Measurements from ENCODE around the gene CCIN.

Gene CCIN

DNA sequence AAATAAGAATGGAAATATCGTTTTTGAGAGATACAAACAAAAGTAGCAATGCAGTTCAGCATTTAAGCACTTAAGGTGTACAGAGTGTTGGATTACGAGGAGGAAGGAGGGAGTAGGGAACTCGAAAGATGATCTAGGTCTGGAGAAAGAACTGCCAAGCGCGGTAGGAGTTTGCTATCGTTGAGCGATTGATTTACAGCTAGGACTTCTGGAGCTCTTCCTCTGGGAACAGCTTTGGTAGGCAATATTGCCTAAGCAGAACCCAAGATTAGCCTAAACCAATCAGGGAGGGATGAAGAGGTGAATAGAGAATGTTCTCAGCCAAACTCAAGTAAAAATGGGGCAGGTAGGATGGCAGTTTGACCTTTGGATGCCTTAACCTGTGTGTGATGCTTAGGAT, 22.5 kb downstream of the CCIN start:
- H3K27me3 ChIP-seq (ENCODE audit: insufficient read depth, low read depth, severe bottlenecking): no peaks in the 10 kb centered on the region
- no peak for TF ChIP-seq CTCF (IDR thresholded peaks at IDR 0.05; ENCODE audit: low read depth, low read length)
- peaks cover 18% of the 10 kb centered on the region for H3K36me3 ChIP-seq
- peak overlapping the region; percentile 85 for H3K27ac ChIP-seq
- H3K9me3 ChIP-seq (ENCODE audit: severe bottlenecking): no peaks in the 10 kb centered on the region
- no peak for DNase-seq
- H3K4me3 ChIP-seq (ENCODE audit: low read depth, low read length): peak overlapping the region; percentile 98

DNA sequence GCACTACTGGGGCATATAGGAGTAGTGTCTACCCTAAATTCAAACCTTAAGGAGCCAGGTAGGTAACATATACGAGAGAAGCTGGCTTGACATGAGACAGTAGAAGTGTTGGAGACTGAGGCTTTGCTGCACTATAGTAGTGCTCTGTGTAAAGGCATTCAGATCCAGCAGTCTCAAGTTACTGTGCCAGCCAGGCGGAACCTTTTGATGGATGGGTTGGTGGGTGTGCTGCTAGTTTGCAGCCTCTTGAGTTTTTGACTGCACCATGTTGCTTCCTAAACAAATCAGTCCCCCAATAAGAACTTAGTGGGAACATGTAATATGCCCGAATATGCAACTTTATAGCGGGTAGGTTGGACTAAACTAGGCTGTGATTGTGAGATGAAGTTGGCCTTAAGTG, 23.0 kb downstream of the CCIN start:
- H3K36me3 ChIP-seq: peaks cover 22% of the 10 kb centered on the region
- TF ChIP-seq CTCF (IDR thresholded peaks at IDR 0.05; ENCODE audit: low read depth, low read length): no peak
- H3K9me3 ChIP-seq (ENCODE audit: severe bottlenecking): no peaks in the 10 kb centered on the region
- H3K27me3 ChIP-seq (ENCODE audit: insufficient read depth, low read depth, severe bottlenecking): no peaks in the 10 kb centered on the region
- no peak for DNase-seq
- H3K27ac ChIP-seq: no peak overlapping the region
- H3K4me3 ChIP-seq (ENCODE audit: low read depth, low read length): no peak overlapping the region; the same call in 1 of the 2 replicates

DNA sequence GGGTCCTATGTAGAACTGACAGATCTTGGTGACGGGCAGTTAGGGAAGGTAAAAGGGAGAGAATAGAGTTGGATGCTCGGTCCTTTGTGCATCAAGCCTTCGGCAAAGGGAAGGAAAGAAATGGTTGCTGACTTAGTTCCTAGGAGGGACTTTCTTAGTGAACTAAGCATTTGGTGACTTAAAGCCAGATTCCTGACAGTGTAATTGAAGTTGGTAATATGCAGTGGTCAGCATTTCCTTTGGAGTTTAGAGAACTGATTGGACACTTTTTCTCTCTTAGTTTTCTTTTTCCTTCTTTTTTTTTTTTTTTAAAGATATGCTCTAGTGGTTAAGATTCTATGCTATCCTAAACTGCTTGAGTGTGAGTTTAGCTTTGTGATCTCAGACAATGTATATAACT, 23.8 kb downstream of the CCIN start:
- no peak overlapping the region for H3K4me3 ChIP-seq (ENCODE audit: low read depth, low read length)

GRCh38 chr9:36194326-36195000, 25.3 kb downstream of the CCIN start:
- Histone ChIP-seq H3K9me3 (ENCODE audit: severe bottlenecking) (no peaks in the 10 kb centered on the region), H3K27ac (no peak overlapping the region), H3K27me3 (ENCODE audit: insufficient read depth, low read depth, severe bottlenecking) (no peaks in the 10 kb centered on the region), H3K4me3 (ENCODE audit: low read depth, low read length) (no peak overlapping the region), H3K36me3 (peaks cover 35% of the 10 kb centered on the region)
- TF ChIP-seq CTCF (IDR thresholded peaks at IDR 0.05; ENCODE audit: low read depth, low read length): no peak
- no peak for DNase-seq

More for the DNA sequence above, 23.8 kb downstream of the CCIN start:
- H3K27ac ChIP-seq: no peak overlapping the region
- peaks cover 27% of the 10 kb centered on the region for H3K36me3 ChIP-seq
- H3K27me3 ChIP-seq (ENCODE audit: insufficient read depth, low read depth, severe bottlenecking): no peaks in the 10 kb centered on the region
- no peaks in the 10 kb centered on the region for H3K9me3 ChIP-seq (ENCODE audit: severe bottlenecking)
- DNase-seq: no peak
- no peak for TF ChIP-seq CTCF (IDR thresholded peaks at IDR 0.05; ENCODE audit: low read depth, low read length)

DNA sequence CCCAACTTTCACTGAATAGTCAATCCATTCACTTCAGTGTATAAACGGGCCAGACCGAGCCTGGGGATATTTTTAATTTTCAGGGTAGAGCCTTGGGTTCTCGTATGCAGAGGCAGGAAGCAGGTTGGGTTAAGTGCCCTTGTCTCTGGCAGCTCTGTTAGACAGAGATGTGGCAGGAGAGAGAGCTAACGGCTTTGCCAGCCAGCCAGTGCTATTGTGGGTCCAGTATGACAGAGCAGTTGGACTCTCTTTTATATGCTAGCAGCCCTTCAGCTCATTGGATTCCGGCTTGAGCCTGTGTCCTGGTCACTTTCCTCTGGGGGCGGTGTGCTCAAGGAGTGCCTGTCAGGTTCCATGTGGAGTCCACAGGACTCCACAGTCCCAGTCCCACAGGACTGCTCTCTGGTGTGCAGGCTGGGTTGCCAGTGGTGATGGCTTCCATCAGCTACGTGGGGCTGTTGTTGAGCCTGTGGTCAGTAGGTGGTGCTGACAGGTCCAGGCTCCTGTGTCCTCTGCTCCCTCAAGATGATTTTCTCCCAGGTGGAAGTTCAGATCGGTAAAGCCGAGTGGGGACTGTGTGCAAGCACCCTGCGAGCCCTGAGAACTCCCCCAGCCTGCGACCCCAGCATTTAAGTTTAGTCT, 35.8 kb downstream of the CCIN start:
- H3K4me3 ChIP-seq (ENCODE audit: low read depth, low read length): no peak overlapping the region
- DNase-seq: peak; percentile 63
- no peak overlapping the region for H3K27ac ChIP-seq
- H3K9me3 ChIP-seq (ENCODE audit: severe bottlenecking): no peaks in the 10 kb centered on the region
- TF ChIP-seq CTCF (IDR thresholded peaks at IDR 0.05; ENCODE audit: low read depth, low read length): peak; percentile 80
- H3K36me3 ChIP-seq: peaks cover 93% of the 10 kb centered on the region
- no peaks in the 10 kb centered on the region for H3K27me3 ChIP-seq (ENCODE audit: insufficient read depth, low read depth, severe bottlenecking)

Data from WERI-Rb-1 (cell line).